Posterior vena cava (tissue), 2 donors: Measurements from ENCODE around the gene TRIM67. TPM values are rescaled to one million over a fixed set of nuclear protein-coding genes. Genes with fewer than 3 reads are reported as not detected.
"Not testable (repeated sequence)": the region's sequence is repeated elsewhere in the genome, so short reads cannot be mapped to it uniquely, and the experiment has no call there.

ENCODE experiments used
- DNase-seq: peaks from one replicate; pipeline ENCODE4 v3.0.0-alpha.2; 2020; ENCODE audit warnings: low spot score
- intact Hi-C, 2 donors: fragments of 100-400 bp; cut with DNase I; formaldehyde crosslinking; loops; one replicate each; pipeline versions ENCODE4 v1.14.1 to v1.14.2; 2022 to 2023
- long read RNA-seq, 2 donors: library from polyadenylated mRNA; unstranded; transcript quantifications; one replicate each; pipeline ENCODE4 v2.0.0, GENCODE V29; 2020 to 2021
- total RNA-seq, 2 donors: library from RNA; stranded (reverse); fragmentation: NEBNext Ultra II Directional; extraction: Animal tissue kit (Norgen Biotek cat#: 25700); gene quantifications; one replicate each; pipeline ENCODE4 v1.2.1, GENCODE V29; 2021
- donor health status: DM: yes; HTN: yes; CAD: no.
- donor health status: DM: yes; HTN: yes; CAD: no.

The TRIM67 gene
- not detected for total RNA-seq
- long read RNA-seq, donor 1: 0 reads
- long read RNA-seq, donor 2: 0 reads

DNA sequence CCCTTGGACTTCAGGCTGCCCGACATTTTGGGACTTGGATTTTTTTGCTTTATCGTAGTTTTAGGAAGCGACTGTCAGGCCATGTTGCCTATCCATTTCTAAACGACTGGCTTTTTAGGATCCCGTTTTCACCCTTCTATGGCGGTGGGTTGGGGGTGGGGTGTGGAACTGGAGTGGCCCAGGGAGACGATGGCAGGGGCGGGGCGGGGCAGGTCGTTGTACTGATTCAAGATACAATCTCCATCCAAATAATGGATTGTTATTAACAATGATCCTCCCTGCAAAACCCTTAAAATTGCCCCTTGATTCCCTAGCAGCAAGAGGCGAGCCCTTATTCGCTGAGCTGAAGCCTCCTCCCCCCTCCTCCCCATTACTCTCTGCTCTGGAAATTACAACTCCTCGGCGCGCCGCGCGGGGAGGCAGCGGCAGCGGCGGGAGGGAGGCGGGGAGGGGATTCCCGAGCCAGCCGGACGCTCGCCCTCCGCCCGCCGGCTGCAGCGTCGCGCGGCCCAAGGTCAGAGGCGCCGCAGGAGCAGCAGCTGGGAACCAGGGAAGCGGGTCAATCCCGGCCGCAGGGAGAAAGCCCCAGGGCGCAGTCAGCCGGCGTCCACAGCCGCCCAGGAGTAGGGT, at the start of gene TRIM67:
Gene TRIM67, plus strand, starts transcription at position 392 of the 630 bp plus-strand sequence. CDS start 912 bp downstream, outside the sequence.
- DNase-seq: no peak
- intact Hi-C loops: no loop called here

DNA sequence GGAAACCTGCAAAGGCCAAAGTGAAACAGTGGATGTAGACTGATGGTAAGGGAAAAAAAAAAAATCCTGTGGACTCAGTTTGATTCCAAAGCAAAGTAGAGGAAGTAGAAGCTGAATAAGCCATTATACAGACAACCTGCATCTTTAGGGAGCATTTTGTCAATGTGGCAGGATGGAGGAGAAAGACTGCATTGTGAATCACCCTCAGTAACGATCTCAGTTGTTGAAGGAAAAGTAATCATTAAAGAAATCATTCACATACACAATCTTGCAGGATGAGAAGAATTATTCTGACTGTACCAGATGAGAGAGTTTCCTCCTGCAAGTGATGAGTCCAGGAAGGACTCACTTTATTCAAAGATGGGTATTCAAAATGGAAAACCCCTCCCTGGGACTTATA, 45.1 kb upstream of the TRIM67 start:
- no peak for DNase-seq
- intact Hi-C loops: no loop called here

DNA sequence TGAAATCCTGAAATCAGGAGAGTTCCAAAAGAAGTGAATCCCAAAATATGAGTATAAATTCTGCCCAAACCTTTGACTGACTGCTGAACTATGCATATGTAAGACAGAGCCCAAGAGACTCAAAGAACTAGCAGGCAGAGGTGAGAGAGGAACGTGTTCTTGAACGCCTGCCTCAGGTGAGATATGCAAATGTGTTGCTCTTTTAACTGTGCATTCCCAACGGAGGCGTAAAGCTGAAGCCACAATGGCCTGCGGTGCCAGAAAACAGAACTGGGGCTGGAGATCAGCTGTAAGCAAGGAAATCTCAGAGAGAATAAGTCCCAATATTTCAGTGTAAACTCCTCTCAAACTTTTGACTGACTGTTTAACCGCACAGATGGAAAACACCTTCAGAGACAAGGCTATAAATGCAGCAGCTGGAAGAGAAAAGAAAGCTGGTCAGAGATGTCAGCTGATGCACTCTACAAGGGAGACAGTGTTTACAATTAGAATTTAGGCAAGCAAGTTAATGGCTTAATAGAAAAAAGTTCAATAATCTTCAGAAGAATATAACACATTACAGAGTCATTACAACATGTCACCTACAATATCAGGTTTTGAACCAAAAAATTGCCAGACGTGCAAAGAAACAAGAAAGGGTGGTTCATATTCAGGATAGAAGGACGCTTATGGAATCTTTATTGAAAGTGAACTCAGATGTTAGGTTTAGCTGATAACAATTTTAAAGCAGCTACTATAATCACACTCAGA, 43.0 kb upstream of the TRIM67 start:
- intact Hi-C loops: no loop called here

DNA sequence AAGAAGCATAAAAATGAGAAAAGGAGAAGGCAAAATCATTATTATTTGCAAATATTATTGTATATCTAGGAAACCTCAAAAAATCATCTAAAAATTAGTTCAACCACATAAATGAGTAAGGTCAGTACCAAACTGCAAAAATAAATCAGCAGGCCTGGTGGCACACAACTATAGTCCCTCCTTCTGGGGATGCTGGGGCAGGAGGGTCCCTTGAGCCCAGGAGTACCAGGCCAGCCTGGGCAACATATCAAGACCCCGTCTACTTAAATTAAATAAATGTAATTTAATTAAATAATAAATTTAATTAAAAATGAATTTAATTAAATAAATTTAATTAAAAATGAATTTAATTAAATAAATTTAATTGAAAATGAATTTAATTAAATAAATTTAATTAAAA, 40.3 kb upstream of the TRIM67 start:
- intact Hi-C loops: no loop called here
- DNase-seq: no peak

More for the DNA sequence above, 43.0 kb upstream of the TRIM67 start:
- no peak for DNase-seq

DNA sequence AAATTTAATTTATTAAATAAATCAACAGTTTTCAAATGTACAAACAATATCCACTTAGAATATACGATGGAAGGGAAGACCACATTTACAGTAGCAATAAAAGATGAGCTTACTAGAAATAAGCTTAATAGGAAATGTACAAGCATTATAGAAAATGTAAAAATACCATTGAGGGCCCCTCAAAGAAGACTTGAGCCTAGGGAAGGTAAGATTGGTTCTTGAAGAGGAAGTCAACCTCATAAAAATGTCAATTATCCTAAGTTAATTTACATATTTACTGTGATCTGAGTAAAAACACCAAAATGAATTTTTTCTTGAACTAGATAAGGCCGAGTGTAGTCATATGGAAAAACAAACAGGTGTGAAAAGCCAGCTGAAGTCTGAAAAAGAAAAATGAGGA, 39.7 kb upstream of the TRIM67 start:
- intact Hi-C loops: no loop called here
- DNase-seq: no peak

DNA sequence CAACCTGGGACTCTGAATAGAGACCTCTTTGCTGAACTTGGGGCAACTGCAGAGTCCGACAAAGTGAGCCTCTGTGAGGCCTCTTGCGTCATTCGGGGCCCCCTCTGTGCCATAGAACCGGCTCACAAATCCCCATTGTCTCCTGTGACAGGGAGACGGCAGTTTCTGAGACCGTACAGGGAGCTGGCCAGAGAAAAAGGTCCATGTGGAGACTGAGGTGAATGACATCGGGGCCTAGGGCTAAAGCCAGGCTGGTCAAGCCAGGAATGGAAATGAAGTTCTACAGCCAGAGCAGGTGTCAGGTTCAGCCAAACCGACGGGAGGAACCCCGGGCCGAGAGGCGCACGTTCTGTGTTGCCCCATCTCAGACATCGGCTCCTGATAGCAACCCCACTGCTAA, 37.1 kb upstream of the TRIM67 start:
- DNase-seq: no peak
- intact Hi-C loops: no loop called here

DNA sequence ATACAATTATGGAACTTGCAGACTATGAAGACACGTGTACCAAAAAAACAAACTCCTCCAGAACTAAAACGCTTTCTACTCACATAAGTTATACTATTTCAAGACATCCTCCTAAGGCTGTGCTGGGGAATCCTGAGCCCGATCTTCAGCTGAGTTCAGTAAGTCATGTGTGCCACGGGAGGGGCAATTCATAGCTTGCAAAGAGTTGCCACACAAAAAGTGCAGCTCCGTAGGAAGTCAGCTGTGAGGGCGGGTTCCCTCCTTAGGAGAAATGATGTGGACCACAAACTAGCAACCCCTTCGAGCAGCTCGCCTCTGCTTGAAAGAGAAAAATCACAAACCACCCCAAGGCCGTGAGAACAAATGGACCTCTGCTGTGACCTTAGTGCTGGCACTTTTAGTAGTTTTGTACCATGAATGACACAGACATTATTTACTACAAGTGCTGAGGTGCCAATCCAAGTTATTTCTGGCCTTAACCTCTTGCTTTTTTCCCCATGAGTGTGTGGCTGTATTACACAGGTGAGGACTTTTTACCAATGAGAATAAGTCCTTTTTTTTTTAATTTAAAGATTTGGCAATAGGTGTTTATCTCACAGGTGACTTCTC, 35.8 kb upstream of the TRIM67 start:
- intact Hi-C loops: no loop called here

DNA sequence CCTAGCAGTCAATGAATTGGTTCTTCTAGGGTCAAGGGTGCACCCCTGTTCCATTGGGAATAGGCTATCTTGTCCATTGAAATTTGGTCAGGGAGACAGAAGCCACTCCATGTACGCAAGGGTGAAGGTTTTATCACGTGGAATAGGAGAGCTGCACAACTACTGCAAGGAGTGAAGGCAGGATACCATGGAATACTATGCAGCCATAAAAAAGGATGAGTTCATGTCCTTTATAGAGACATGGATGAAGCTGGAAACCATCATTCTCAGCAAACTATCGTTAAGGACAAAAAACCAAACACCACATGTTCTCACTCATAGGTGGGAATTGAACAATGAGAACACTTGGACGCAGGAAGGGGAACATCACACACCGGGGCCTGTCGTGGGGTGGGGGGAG, 34.8 kb upstream of the TRIM67 start:
- DNase-seq, intact Hi-C loops: not testable (repeated sequence)

More for the DNA sequence above, 35.8 kb upstream of the TRIM67 start:
- DNase-seq: no peak

DNA sequence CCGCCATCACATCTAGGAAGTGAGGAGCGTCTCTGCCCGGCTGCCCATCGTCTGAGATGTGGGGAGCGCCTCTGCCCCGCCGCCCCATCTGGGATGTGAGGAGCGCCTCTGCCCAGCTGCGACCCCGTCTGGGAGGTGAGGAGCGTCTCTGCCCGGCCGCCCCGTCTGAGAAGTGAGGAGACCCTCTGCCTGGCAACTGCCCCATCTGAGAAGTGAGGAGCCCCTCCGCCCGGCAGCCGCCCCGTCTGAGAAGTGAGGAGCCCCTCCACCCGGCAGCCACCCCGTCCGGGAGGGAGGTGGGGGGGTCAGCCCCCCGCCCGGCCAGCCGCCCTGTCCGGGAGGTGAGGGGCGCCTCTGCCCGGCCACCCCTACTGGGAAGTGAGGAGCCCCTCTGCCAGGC, 33.4 kb upstream of the TRIM67 start:
- DNase-seq, intact Hi-C loops: not testable (repeated sequence)

DNA sequence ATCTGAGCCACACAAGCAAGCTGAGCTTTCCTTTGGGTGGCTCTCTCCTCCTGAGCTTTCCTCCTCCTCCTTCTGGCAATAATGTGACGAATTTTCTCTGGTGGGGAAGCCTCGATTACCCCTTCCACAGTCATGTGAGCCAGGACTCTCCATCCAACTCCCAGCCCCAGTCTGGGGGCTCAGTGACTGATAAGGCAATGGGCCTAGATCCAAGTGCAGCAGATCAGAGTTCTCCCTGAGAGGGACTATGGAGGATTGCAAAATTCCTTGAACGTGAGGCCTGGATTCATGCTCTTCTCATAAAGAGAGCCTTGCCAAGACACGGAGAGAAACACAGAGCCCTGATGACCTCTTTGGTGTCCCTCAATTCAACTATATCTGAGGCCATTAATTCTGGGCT, 31.3 kb upstream of the TRIM67 start:
- no peak for DNase-seq
- intact Hi-C loops: no loop called here

DNA sequence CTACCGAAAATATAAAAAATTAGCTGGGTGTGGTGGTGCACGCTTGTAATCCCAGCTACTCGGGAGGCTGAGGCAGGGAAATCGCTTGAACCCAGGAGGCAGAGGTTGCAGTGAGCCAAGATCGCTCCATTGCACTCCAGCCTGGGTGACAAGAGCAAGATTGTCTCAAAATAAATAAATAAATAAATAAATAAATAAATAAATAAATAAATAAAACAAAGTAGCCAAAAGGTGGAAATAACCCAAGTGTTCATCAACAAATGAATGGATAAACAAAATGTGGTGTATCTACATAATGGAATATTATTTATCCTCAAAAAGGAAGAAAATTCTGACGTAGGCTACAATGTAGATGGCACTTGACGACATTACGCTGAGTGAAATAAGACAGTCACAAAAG, 29.3 kb upstream of the TRIM67 start:
- intact Hi-C loops, DNase-seq: not testable (repeated sequence)

DNA sequence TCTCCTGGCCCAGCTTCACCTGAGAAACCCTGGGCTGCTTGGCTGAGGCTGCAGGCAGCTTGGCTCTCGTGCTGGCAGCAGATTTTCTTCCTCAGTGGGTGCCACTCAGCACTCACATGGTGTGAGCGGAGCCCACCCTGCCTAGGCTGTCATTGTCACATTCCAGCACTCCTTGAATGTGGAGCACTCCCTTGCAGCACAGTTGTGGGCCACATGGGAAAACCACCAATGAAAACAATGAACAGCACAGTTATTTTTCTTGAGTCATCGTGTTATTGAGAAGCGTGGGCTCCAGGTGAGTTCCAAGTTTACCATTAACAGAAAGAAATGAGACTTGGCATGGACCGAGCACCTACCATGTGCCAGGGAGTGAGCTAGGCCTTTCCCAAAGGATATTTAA, 27.2 kb upstream of the TRIM67 start:
- intact Hi-C loops: no loop called here
- no peak for DNase-seq

DNA sequence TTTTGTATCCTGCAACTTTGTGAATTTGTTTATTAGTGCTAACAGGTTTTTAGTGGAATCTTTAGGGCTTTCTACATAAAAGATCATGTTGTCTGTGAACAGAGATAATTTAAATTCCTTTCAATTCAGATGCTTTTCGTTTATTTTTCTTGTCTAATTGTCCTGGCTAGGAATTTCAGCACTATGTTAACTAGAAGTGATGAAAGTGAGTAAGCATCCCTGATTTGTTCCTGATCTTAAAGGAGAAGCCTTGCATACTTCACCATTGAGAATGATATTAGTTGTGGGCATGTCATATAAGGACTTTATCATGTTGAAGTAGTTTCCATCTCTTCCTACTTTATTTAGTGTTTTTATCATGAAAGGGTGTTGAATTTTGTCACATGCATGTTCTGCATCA, 23.6 kb upstream of the TRIM67 start:
- no peak for DNase-seq
- intact Hi-C loops: no loop called here

DNA sequence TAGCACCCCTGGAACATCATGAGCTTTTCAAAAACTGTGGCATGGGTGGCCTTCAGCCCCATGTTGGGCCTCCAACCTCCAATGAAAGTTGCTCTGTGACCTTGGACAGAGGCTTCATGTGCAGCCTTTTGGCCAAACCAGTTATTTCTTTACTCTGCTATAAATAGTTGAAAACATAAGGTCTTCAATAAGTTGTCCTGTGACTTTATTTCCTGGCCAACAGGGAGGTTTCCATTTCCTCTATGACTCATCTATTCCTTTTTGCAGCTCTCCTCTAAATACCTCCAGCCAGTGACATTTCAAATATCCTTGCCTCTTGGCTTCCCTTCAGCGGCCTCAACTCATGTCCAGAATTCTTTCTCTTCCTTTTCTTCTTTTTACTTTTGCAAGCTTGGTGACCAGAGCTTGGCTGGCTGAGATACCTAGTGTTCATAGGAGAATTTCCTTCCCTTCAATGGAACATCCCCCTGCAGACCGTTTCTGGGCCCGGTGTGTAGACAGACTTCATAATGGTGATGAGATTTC, 22.7 kb upstream of the TRIM67 start:
- intact Hi-C loops: no loop called here
- DNase-seq: no peak

DNA sequence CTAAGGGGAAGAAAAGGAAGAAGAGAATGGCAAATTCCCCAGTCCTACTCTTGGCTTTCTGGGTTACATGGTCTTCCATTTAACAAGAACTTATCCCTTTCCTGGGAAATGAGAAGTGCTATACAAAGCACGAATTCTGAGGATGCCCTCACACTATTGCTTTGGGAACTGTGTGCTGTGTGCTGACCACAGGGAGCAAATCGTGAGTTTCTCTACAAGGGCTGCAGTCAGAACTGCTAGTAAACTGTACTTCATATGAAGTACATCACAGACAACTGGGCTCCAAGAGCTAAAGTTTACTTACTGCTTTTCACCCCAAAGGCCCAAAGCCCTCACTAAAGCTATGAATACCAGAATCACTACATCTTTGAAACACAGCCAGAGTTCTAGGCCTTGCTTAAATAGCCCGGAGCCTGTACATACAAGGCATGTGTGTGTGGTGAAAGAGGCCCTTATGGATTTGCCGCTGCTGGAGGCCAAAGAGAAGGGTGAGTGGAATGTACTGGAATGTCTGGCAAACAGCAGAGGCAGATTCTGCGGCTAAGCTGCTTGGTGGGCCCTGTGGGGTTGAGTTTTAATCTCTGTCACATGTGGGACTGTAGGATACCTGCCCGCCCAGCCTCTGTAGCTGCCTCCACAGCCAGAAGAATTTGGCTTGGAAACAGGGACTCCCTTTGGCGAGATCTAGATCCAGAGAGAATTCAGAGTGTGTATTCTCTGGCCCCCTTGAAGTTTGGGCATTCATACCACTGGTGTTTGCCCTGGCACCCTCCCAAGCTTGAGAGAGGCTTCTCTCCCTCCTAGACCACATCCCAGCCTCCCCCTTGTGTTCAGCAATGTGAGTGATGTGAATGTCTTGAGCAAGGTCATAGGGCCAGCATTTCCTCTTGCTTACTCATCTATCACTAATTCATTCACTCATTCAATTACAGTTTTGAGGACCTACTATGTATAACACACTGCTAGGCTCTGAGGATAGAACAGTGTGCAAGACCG, 21.9 kb upstream of the TRIM67 start:
- no peak for DNase-seq
- intact Hi-C loops: no loop called here

DNA sequence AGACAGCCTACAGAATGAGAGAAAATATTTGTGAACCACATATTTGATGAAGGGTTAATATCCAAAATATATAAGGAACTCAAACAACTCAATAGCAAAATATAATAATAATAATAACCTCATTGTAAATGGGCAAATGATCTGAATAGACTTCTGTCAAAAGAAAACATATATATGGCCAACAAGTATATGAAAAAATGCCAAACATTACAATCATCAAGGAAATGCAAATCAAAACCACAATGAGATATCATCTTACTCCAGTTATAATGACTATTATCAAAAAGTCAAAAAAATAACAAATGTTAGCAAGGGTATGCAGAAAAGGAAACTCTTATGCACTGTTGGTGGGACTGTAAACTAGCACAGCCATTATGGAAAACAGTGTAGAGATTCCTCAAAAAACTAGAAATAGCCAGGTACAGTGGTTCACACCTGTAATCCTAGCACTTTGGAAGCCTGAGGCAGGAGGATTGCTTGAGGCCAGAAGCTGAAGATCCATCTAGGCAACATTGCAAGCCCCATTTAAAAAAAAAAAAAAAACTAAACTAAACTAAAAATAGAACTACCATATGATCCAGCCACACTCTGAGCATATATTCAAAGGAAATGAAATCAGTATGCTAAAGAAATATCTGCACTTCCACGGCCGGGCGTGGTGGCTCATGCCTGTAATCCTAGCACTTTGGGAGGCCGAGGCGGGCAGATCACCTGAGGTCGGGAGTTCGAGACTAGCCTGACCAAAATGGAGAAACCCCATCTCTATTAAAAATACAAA, 17.3 kb upstream of the TRIM67 start:
- no peak for DNase-seq
- intact Hi-C loops: no loop called here

DNA sequence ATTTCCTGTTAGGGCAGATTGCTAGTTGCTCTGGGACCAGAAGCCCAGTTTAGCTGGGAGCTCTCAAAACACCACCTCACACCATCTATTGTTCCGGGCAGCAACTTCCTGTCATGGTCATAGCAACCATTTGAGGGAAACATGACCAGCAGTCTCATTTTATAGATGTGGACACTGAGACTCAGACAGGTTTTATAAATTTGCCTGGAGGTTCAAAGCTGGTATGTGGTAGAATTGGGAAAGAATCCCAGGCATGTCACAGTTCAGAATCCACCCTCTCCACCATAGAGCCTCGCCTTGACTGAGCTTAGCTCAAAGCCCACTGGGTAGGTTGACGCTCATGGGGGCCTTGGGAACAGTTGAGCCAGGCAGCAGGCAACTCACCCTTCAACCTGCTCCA, 14.0 kb upstream of the TRIM67 start:
- DNase-seq: no peak
- intact Hi-C loops: no loop called here

DNA sequence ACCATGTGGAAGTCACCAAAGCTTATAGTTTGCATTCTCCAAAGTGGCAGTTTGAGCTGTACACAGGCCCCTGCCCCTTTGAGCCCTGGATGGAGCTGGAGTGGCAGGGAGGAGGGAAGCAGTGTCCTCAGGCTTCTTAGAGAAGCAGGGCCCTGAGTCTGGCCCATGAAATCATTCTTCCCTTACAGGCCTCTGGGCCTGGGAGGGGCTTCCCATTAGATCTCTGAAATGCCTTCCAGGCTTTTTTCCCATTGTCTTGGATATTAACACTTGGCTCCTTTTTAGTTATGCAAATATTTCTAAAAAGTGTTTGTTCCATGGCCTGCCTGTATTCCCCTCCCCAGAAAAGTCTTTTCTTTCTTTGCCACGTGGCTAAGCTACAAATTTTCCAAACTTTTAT, 10.0 kb upstream of the TRIM67 start:
- intact Hi-C loops: no loop called here
- DNase-seq: no peak

DNA sequence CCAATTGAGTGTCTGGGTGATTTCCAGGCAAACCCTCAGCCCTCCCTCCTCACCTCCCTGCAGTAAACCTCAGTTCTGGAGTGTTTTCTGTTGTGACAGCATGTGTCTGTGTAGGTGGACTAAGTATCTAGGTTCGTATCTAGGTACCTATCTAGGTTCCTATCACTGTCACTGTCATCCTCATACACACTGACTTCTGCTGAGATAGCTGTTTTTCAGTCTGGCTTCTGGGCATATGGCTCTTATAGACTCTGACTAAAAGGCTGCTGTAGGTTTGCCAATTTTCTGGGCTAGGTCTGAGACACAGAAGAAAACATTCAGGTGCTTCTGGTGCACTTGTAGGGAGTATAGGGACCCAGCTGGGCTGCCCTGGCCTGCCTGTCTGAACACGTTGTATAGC, 8.1 kb upstream of the TRIM67 start:
- DNase-seq: no peak
- intact Hi-C loops: no loop called here
